ENCODE data around the gene LCN12.

Gene LCN12, protein sequence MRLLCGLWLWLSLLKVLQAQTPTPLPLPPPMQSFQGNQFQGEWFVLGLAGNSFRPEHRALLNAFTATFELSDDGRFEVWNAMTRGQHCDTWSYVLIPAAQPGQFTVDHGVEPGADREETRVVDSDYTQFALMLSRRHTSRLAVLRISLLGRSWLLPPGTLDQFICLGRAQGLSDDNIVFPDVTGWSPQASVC

DNA sequence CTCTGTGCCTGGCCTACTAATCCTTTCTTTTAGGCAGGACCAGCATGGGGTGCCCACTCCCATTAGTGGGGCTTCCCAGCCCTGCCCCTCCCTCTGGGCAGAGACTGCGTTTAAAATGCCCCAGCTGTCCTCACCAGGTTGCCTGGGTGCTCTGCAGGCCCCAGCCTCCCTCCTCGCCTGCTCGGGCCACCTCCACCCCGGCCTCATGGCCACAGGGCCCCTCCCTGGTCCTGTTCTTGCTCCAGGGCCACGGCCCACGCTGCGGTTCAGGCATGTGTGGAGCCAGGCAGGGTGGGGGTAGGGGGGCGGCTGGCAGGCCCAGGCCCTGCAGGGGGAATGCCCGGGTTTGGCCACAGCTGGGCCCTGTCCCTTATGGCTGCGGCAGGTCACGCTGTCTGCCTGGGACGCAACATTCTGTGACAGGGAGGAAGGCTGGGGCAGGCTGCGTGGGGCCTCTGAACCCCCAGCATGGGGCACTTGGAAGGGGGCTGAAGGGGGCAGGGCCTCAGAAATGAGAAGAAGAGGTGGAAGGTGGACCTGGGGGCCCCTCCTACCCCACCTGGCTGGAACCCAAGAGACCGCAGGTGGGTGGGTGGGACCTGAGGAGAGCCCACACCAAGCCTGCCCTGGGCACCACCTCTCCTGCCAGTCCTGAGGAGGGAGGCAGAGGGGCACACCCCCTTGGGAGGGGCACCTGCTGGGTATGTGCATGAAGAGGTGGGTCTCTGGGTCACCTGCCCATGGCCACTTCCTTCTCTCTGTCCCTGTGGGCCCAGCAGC lies at the start of gene LCN12:
TSS of gene LCN12 (plus strand) at position 733 of the 780 bp plus-strand sequence. CDS start 55 bp downstream, outside the sequence.
- no peak for DNase-seq

DNA sequence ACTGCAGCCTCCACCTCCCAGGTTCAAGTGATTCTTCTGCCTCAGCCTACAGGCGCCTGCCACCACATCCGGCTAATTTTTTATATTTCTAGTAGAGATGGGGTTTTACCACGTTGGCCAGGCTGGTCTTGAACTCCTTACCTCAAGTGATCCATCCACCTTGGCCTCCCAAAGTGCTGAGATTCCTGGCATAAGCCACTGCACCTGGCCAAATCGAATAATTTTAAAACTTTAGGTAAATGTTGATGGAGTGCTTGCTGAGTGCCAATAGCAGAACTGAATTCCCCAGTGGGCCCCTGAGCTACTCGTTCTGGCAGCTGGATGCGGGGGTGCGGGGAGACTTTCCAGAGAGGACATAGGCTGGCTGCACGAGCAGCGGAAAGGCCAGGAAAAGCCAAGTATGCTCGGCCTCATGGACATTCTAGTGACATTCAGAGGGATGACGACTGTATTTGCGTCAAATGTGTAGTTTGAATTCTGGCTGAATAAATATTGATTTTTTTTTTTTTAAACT lies 49.0 kb upstream of the LCN12 start:
- DNase-seq = no peak

DNA sequence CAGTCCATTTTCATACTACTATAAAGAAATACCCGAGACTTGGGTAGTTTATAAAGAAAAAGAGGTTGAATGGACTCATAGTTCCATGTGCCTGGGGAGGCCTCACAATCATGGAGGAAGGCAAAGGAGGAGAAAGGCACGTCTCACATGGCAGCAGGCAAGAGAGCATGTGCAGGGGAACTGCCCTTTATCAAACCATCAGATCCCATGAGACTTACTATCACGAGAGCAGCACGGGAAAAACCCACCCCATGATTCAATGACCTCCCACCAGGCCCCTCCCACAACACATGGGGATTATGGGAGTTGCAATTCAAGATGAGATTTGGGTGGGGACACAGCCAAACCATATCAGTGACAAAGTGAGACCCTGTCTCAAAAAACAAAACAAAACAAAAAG lies 45.8 kb upstream of the LCN12 start:
- no peak for DNase-seq

DNA sequence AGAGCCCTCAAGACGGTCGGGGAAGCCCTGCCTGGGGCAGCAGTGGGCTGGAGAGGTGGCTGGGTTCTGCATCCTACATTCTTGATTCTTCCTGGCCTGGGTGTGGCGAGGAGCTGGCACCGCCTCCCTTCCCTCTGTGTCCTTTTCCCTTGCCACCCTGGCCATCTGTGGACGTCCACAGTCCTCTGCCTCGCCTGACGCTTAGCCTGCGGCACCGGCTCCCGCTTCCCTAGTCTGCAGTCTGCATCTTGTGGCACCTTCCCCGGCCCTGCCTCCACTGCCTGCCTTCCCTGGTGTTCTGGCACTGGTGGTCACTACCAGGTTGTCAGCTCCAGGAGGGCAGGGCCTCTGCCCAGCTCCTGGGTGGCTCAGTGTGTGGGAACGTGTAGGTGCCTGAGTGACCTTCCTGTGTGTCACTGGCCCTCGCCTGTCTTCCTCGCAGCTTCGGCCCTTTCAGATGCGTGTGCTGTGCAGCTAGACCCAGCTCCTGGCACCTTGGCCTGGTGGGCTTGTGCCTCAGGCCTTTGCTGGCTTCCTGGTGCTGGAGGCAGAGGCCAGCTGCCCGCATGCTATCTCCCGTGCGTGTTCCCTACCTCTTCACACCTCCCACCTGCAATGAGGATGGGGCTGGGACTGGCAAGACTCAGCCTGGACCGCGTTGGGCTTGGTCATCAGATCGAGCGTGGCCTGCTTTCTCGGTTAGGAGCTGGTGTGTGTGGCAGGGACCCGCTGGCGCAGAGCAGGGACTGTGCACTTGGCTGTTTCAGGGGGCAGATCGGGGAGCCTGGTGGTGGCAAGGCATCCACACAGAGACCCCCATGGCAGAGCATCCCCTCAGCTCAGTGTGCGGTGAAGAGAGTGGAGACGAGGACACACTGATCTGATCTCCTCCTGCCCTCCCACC lies 44.8 kb upstream of the LCN12 start:
- DNase-seq = no peak

DNA sequence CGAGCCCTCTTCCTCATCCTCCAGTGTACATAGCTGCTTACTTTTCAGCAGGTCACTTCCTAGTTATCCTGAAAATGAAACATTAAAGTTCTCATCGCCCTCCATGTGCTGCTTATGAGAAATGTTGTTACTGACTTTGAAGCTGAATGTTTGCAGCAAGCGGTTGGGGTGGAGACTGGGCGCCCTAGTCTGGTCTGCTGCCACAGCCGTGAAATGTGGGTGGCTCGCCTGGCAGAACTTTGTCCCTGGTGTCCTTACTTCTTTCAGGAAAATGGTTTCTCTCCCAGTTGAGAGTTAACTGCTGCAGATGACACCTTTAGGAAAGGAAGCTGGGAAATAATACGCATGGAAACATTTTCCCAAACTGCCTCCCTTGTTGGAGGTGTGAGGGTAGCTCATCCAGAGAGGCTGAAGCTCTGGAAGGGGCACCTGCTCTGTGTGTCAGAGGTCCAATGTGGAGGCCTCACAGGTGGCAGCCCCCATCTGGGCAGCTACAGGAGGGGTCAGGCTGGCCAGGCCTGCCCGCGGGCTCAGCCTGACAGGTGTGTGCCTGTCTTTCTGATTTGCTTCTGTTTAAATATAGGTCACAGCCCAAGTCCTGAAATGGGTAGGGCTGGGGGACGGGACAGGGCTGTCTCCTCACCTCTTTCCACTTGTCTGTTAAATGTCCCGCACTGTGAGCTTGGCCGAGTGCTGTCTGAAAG lies 41.7 kb upstream of the LCN12 start:
- DNase-seq = no peak

DNA sequence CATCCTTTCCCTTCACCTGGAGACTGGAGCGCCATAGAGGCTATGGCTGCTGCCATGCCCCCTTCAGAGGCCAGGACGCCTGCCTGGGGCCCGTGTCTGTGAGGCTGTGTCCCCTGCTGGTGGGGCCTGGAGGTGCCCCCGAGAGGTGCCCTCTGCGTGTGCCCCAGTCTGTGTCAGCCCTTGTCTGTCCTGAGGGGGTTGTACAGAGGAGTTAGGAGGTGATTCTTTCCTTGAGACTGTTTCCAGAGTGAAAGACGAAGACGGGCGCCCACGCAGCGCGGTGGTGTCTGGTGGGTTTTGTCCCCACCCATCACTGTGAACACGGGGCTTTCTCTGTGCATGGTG lies 41.2 kb upstream of the LCN12 start:
- DNase-seq = no peak

DNA sequence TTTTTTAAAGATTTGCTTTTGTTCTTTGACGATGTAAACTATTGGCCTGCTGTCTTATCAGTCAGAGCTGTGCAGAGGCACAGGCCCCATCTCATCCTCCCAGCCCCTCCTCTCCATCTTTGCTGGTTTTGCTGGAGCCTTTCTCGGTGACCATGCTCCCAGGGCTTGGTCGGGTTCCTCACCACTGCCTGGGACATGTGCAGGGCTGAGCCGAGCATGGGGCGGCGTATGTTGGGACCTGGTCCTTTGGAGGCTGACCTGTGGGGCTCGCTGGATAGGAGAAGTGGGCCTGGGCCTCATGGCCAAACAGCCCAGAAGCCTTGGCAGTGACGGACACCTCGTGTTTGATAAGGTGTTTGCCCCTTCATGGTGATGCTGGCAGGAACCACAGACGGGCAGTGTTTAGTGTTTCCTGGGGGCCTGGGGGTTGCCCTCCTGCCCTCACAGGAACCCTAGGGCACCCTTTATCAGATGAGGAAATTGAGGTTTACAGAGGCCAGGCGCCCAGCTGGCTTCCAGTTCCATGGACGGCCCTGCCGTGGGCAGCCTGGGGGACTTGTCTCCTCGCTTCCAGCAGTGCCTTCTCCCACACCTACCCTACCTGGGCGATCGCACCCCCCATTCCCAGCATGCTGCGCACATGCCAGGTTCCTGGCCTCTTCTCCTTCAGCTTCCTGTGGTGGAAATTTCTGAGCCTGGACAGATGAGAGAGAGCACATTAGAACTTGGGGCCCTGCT lies 38.2 kb upstream of the LCN12 start:
- DNase-seq = no peak

DNA sequence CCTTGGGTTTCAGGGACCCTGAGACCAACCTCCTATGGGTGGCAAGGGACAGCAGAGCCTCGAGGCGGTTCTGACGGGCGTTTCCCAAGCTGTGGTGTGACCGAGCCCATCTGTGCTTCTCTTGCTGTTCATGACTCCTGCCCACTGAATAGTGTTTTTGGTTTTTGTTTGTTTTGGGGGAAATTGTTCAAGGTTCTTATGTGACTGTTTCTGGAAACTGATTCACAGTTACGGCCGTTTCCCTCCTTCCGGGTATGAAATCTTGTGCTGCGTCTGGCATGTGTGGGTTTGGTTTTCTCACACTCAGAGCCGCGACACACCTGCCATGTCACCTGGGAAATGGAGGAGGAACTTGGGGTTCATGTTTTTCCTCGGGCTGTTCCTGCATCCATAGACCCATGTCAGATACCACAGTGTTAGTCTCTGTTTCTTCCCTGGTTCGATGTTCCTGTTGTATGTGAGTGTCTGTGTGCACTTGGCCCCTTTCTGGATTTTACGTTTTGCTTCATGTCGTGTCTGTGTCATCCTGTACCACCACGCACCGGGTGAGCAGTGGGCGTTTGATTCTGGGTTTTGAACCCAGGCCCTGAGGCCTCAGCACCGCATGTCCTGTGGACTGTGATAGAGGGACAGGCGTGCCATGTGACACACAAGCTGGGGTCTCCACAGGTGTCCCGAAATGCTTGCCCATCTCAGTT lies 36.3 kb upstream of the LCN12 start:
- DNase-seq = no peak

DNA sequence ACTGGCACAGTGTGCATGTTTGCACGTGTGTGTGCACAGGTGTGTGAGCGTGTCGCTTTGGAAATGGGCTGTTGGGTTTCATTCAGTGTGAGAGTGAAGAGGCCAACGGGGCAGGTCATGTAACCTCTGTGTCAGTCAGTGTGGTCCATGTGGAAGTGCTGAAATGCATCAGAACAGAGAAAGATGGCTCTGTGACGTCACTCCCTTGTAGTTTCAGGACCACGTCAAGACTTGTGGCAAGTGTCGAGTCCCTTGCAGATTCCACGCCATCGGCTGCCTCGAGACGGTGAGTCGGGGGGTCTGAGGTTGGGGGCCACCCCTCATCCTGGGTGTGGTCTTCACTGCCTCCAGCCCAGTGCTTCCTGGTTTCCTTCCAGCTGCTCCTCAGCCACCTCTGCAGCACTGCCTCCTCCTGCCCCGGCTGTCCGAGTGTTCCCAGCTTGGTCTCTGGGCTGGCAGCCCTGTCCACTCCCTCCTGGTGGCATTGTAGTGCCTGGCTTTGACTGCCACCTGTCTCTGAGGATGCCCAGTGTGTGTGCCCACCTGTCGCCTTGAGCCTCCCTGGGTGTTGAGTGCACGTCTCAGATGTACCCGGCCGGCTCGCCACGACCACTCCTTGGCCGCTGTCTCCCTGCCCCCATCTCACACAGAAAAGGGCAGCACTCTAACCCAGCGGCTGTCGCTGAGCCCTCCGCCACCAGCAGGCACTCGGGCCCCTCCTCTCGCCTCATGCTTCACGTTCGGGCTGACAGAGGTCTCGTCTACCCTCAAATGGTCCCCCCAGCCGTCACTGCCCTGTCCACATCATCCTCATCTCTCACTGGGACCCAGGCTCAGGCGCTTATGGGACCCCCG lies 35.5 kb upstream of the LCN12 start:
- DNase-seq = no peak

DNA sequence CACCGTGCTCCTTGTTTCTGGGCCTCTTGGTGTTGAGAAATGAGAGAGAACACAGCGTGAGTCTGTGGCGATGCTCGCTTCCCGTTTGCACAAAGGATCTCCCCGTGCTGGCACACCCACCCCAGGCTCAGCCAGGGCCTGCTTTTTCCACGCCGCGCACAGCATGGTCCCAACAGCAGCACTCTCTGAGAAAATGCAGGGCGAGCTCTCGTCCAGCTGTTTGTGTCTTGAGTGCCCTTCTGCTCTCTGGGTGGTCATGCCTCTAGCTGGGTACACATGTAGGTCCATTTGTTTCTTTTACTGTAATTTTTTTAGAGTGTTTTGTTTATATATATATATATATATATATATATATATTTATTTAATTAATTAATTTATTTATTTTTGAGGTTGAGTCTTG lies 34.2 kb upstream of the LCN12 start:
- no peak for DNase-seq

DNA sequence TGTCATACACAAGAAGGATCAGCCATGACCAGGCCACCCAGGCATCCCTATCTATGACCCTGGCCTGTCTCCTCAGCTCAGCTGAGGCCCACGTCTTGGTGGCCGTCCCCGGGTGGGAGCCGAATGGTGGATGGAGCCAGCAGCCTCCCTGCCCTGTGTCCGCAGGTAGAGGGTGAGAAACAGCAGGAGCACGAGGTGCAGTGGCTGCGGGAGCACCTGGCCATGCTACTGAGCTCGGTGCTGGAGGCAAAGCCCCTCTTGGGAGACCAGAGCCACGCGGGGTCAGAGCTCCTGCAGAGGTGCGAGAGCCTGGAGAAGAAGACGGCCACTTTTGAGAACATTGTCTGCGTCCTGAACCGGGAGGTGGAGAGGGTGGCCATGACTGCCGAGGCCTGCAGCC lies 32.0 kb upstream of the LCN12 start:
- DNase-seq = no peak

DNA sequence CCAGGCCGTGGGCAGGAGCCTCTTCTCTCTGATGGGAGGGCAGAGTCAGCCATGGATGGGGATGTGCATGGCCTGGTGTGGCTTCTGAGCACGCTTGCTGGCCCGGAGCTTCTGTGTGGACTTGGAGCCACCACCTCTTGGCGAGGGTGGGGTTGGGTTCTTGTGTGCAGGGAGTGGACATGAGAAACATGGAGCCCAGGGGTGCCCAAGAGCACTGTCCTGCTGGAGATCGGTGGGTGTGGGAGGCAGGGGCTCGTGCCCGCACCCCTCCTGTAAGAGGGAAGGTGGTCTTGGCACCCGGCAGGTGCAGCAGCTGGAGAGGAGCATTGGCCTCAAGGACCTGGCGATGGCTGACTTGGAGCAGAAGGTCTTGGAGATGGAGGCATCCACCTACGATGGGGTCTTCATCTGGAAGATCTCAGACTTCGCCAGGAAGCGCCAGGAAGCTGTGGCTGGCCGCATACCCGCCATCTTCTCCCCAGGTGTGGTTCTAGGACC lies 31.3 kb upstream of the LCN12 start:
- DNase-seq = no peak

DNA sequence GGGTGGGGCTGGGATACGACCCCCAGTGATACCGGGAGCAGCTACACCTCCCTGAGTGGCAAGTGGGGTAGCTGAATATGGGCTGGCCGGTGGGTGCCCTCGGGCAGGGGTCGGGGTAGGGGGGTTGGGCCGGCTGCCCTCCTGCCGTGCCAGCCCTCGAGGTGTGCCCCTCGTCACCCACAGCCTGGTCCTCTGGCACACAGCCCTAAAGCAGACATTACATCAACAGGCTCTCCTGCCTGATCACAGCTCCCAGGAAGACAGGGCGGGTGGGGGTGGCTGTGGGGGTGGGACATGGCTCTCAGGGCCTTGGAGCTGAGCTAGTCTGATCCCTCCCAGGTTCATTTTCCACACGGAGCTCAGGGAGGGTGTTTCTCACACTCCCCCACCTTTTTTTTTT lies 30.8 kb upstream of the LCN12 start:
- no peak for DNase-seq

DNA sequence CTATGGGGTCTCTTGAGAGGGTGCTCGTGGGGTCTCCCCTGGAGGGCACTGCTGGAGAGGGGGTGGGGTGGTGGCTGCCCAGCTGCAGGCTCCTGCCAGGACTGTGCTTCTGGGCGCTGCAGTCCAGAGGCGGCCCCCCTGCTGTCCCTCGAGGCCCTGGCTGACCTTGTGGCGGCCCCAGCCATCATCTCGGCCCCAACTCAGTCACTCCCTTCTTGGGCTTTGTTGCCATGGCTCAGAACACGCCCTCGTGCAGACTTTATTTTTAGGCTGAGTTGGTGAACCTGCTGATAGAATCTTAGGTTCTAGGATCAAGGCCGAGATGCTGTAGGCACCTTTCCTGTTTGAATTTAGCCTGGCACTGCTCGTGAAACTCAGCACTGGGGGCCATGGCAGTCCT lies 30.4 kb upstream of the LCN12 start:
- DNase-seq = no peak

DNA sequence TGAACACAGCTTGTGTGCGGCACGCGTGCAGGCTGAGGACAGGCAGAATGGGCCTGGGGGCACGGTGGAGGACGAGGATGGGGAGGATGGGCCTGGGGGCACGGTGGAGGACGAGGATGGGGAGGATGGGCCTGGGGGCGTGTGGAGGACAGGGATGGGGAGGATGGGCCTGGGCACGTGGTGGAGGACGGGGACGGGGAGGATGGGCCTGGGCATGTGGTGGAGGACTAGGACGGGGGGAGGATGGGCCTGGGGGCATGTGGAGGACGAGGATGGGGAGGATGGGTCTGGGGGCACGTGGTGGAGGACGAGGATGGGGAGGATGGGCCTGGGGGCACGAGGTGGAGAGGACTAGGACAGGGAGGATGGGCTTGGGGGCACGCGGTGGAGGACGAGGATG lies 29.5 kb upstream of the LCN12 start:
- no peak for DNase-seq

DNA sequence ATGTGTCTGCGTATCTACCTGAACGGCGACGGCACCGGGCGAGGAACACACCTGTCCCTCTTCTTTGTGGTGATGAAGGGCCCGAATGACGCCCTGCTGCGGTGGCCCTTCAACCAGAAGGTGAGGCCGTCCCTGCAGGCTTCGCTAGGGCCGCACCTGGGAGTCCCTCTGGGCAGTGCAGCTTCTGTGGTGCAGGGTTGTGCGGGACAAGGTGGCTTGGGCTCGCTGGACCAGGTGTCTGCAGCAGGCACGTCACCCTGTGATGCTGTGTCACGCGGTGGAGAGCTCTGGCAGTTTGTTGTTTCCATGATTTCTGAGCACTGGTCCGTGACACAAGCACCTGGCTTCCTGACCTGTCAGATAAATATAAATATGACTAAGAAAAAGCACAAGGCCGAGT lies 28.2 kb upstream of the LCN12 start:
- no peak for DNase-seq

DNA sequence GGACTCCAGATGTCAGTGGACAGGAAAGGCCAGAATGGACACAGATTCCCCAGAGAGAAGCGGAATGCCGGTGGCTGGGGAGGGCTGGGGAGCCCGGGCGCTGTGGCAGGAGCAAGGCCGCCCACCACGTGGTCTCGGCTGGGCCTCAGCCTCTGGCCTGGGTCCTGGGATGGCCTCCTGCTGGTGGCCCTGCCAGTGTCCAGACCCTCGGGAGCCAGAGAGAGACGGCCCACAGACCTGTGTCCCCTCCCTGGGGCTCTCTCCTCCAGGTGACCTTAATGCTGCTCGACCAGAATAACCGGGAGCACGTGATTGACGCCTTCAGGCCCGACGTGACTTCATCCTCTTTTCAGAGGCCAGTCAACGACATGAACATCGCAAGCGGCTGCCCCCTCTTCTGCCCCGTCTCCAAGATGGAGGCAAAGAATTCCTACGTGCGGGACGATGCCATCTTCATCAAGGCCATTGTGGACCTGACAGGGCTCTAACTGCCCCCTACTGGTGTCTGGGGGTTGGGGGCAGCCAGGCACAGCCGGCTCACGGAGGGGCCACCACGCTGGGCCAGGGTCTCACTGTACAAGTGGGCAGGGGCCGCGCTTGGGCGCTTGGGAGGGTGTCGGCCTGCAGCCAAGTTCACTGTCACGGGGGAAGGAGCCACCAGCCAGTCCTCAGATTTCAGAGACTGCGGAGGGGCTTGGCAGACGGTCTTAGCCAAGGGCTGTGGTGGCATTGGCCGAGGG lies 26.5 kb upstream of the LCN12 start:
- DNase-seq = no peak

DNA sequence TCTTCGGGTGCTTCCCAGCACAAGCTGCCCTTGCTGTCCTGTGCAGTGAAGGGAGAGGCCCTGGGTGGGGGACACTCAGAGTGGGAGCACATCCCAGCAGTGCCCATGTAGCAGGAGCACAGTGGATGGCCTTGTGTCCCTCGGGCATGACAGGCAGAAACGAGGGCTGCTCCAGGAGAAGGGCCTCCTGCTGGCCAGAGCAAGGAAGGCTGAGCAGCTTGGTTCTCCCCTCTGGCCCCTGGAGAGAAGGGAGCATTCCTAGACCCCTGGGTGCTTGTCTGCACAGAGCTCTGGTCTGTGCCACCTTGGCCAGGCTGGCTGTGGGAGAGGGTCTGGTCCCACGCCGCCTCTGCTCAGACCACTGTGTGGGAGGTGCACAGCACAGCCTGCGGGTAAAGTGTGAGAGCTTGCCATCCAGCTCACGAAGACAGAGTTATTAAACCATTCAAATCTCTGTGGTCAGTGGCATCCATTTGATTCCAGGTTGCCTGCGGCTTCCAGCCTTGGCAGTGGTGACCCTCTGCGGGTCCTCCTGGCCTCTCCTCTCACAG lies 25.8 kb upstream of the LCN12 start:
- DNase-seq = no peak

DNA sequence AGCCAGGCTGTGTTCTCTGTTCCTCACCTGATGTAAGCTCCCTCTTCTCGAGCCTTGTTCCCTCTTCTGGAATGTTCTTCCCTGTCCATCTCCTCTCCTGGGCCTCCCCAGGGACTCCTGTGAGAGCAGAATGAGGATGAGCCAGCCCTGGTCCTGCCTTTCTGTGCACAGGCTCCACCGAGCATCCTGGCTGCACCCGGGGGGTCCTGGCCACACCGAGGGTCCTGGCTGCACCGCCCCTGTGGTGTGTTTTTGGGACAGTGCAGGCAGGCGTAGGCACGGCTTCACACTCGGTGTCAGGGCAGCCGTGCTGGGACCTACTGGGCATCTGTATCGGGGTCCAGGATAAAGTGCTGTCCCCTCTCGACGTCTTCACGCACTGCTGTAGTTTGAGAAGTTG lies 25.3 kb upstream of the LCN12 start:
- DNase-seq = no peak

Measured in hematopoietic multipotent progenitor cell treated with erythropoietin and hydrocortisone succinate and interleukin-3 and kit ligand, for 8 days (in vitro differentiated cells).